ENCODE measurements around the gene SYT15B.
"Not testable (repeated sequence)": the region's sequence is repeated elsewhere in the genome, so short reads cannot be mapped to it uniquely, and the experiment has no call there.

DNA sequence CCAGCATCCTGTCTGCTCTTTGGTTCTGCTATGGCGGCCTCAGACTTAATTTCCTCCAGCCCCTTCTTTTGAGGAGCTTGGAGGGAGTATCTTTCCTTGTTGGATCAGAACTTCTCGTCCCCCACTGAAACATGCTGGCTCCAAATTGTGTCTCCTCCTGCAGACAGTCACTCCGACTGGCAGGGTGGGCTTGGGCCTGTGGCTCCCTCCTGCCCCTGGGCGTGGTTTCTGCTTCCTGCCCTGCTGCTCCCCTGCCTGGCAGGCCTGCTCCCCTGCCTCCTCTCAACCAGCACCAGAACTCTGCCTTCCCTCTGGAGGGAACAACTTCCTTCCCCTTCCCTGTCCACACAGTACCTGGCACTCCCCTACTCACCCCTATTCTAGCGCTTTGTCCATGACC is 3.8 kb upstream of the SYT15B start:
- TF ChIP-seq FOXM1 (IDR thresholded peaks at IDR 0.05; ENCODE audit: borderline replicate concordance); TARDBP (IDR thresholded peaks at IDR 0.05); SUZ12 (IDR thresholded peaks at IDR 0.05): not testable (repeated sequence)
